Peyer's patch (tissue), 4 donors: ENCODE results near the gene EEFSEC. TPM values are rescaled to one million over a fixed set of nuclear protein-coding genes. Genes with fewer than 3 reads are reported as not detected.

ENCODE experiments used
- DNase-seq, 3 donors: peaks; one replicate each; pipeline ENCODE4 v3.0.0-alpha.2; 2017 to 2019
- H3K27ac ChIP-seq, 4 donors: fragments of 200-600 bp; sonication (generic); one replicate each; pipeline ENCODE4 v1.5.1; 2016 to 2019
- H3K27me3 ChIP-seq, 2 donors: fragments of 200-600 bp; sonication (generic); one replicate each; pipeline ENCODE4 v1.5.1; 2019
- H3K36me3 ChIP-seq, 3 donors: fragments of 200-600 bp; sonication (generic); one replicate each; pipeline ENCODE4 v1.5.1; 2016 to 2019
- H3K4me1 ChIP-seq, 4 donors: fragments of 200-600 bp; sonication (generic); one replicate each; pipeline ENCODE4 v1.5.1; 2016 to 2019
- H3K4me3 ChIP-seq, 4 donors: fragments of 200-600 bp; sonication (generic); 1 replicate in 3 of 4; 2 replicates in 1 of 4; pipeline ENCODE4 v1.5.1; 2016 to 2019; ENCODE audit warnings: mild to moderate bottlenecking in 1 of 4
- H3K9me3 ChIP-seq, 4 donors: fragments of 200-600 bp; sonication (generic); one replicate each; pipeline ENCODE4 v1.5.1; 2016 to 2019; ENCODE audit warnings: mild to moderate bottlenecking in 1 of 4
- CTCF ChIP-seq, 6 experiments: fragments of 450-650 bp in 4 of 6; fragments of 200-600 bp in 2 of 6; sonication (generic) in 1 of 6; IDR thresholded peaks; one replicate each; pipeline ENCODE4 v1.5.1; 2017 to 2019; ENCODE audit warnings: antibody characterized with exemption in 6 of 6, mild to moderate bottlenecking in 3 of 6, moderate library complexity in 1 of 6
- POLR2A ChIP-seq, 2 donors: fragments of 450-650 bp; IDR thresholded peaks; one replicate each; pipeline ENCODE4 v1.5.1; 2017; ENCODE audit warnings: antibody characterized with exemption in 2 of 2, mild to moderate bottlenecking in 2 of 2, moderate library complexity in 2 of 2
- total RNA-seq, 4 donors: library from RNA; depleted of rRNA; stranded (reverse); fragments of >200 nt; gene quantifications; one replicate each; pipeline ENCODE4 v1.1.0, GENCODE V29; 2016

The EEFSEC gene
- total RNA-seq, 4 donors from 2014 or later: 11.7 to 50.3 (median 19.6) TPM

DNA sequence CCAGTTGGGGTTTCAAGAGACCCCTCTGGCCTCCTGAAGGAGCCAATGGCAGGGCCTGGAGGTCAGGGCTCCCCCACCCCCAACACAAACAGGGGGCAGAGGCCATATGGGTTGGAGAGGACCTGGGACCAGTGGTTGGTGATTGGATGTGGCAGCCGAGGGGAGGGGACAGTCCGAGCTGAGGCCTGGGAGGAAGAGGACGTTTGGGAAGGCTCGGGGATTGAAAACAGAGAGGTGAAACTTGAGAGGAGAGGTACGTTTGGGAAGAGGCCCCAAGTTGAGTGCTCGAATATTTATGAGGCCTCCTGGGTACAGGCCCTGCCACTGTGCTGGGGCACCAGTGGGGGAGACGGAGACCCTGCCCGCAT is 259.7 kb downstream of the EEFSEC start:
- no peak for DNase-seq
- no peak for TF ChIP-seq CTCF (IDR thresholded peaks at IDR 0.05)
- TF ChIP-seq POLR2A (IDR thresholded peaks at IDR 0.05): no peak
- H3K9me3 ChIP-seq: no peaks in the 10 kb centered on the region
- H3K4me1 ChIP-seq: no peaks in the 10 kb centered on the region
- no peak overlapping the region for H3K27ac ChIP-seq
- no peak overlapping the region for H3K4me3 ChIP-seq
- H3K36me3 ChIP-seq: no peaks in the 10 kb centered on the region
- no peaks in the 10 kb centered on the region for H3K27me3 ChIP-seq

- no peaks in the 10 kb centered on the region for H3K27me3 ChIP-seq
- no peak for DNase-seq
- no peaks in the 10 kb centered on the region for H3K4me1 ChIP-seq
- H3K4me3 ChIP-seq: no peak overlapping the region
- no peak overlapping the region for H3K27ac ChIP-seq
- TF ChIP-seq POLR2A (IDR thresholded peaks at IDR 0.05): no peak
- no peak for TF ChIP-seq CTCF (IDR thresholded peaks at IDR 0.05)
- no peaks in the 10 kb centered on the region for H3K36me3 ChIP-seq
- H3K9me3 ChIP-seq: no peaks in the 10 kb centered on the region
Observed at GRCh38 chr3:128413413-128414205, 260.3 kb downstream of the EEFSEC start.

- Histone ChIP-seq H3K4me1 (no peaks in the 10 kb centered on the region), H3K27me3 (no peaks in the 10 kb centered on the region), H3K27ac (peak overlapping the region in 1 of 4 donors; percentile 52), H3K9me3 (no peaks in the 10 kb centered on the region), H3K36me3 (no peaks in the 10 kb centered on the region), H3K4me3 (no peak overlapping the region)
- no peak for DNase-seq
- TF ChIP-seq CTCF (IDR thresholded peaks at IDR 0.05): no peak
- no peak for TF ChIP-seq POLR2A (IDR thresholded peaks at IDR 0.05)
Observed at GRCh38 chr3:128415200-128415772, 262.0 kb downstream of the EEFSEC start.

DNA sequence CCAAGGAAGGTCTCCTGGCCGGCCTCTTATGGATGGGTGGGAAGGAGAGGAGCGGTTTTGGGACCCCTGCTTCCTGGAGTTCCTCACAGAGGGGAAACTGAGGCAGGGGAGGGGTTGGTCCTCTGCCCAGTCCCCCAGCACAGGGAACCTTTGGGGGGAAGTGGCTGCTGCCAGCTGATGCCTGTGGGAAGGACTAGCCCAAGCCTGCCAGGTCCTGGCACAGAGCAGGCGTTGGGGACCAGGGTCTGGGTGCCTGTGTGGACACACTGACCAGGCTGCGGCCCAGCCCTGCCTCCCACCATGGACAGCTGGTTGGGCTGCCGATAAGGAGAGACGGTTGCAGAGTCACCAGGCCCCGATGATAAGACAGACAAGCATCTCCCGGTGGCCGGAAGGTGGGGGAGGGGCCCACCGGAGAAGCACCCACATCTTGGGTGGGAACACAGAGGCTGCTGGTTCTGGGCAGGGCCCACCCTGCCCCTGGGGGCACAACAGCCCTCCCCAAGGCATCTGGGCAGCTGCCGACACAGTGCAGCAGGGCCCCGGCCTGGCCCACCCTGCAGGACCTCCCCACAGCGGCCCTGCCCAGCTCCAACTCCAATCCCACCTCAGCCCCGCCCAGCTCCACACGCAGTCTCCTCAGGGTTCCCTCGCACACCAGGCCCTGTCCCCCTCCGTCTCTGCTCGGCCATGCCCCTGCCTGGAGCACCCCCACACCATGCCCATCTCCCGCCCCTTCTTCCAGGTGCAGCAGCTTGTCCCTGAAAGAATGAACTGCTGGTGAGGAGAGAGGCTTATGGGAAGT is 262.7 kb downstream of the EEFSEC start:
- no peak overlapping the region for H3K4me3 ChIP-seq
- H3K9me3 ChIP-seq: no peaks in the 10 kb centered on the region
- TF ChIP-seq CTCF (IDR thresholded peaks at IDR 0.05) (no peak), POLR2A (IDR thresholded peaks at IDR 0.05) (no peak)
- no peak for DNase-seq
- peak overlapping the region in 1 of 4 donors; percentile 52 for H3K27ac ChIP-seq
- H3K36me3 ChIP-seq: no peaks in the 10 kb centered on the region
- no peaks in the 10 kb centered on the region for H3K4me1 ChIP-seq
- no peaks in the 10 kb centered on the region for H3K27me3 ChIP-seq

- no peaks in the 10 kb centered on the region for H3K27me3 ChIP-seq
- no peaks in the 10 kb centered on the region for H3K36me3 ChIP-seq
- no peak for DNase-seq
- no peaks in the 10 kb centered on the region for H3K9me3 ChIP-seq
- no peak overlapping the region for H3K4me3 ChIP-seq
- TF ChIP-seq CTCF (IDR thresholded peaks at IDR 0.05): no peak
- no peak for TF ChIP-seq POLR2A (IDR thresholded peaks at IDR 0.05)
- H3K4me1 ChIP-seq: no peaks in the 10 kb centered on the region
- no peak overlapping the region for H3K27ac ChIP-seq
Observed at GRCh38 chr3:128416578-128417211, 263.4 kb downstream of the EEFSEC start.
